Activated B cell treated with CpG ODN at 0.5 μM for 24 hours (primary cell): ENCODE results near the gene LRRK2. TPM values are rescaled to one million over a fixed set of nuclear protein-coding genes. Genes with fewer than 3 reads are reported as not detected.

Experiments
- ATAC-seq: fragments of 200-7000 bp; cut with Tn5 transposase; one replicate; pipeline ENCODE4 v1.10.0; 2021; ENCODE audit warnings: low read depth, mild to moderate bottlenecking, moderate library complexity
- CTCF ChIA-PET: fragments of 350-600 bp; sonication (Branson Sonifier 250); formaldehyde crosslinking; loops from one replicate; lab custom pipeline; 2021; ENCODE audit warnings: antibody characterized with exemption; lab: Charles Lee
- POLR2A ChIA-PET: fragments of 350-600 bp; sonication (Branson Sonifier 250); formaldehyde crosslinking; loops from one replicate; lab custom pipeline; 2021; ENCODE audit warnings: antibody characterized with exemption; lab: Charles Lee
- DNase-seq: peaks from one replicate; pipeline ENCODE4 v3.0.0; 2022
- H3K27ac Mint-ChIP-seq: one replicate; pipeline ENCODE4 v1.8.0; 2020; ENCODE audit warnings: mixed read lengths
- H3K27me3 Mint-ChIP-seq: one replicate; pipeline ENCODE4 v1.8.0; 2021; ENCODE audit warnings: mixed read lengths
- H3K36me3 Mint-ChIP-seq: one replicate; pipeline ENCODE4 v1.8.0; 2021; ENCODE audit warnings: low read depth, mixed read lengths
- H3K4me1 Mint-ChIP-seq: one replicate; pipeline ENCODE4 v1.8.0; 2021; ENCODE audit warnings: mixed read lengths
- H3K4me3 Mint-ChIP-seq: one replicate; pipeline ENCODE4 v1.8.0; 2020; ENCODE audit warnings: mild to moderate bottlenecking, mixed read lengths
- H3K9me3 Mint-ChIP-seq: one replicate; pipeline ENCODE4 v1.8.0; 2020; ENCODE audit warnings: mixed read lengths
- intact Hi-C: fragments of 100-400 bp; cut with micrococcal nuclease; formaldehyde crosslinking; loops from one replicate; pipeline ENCODE4 v1.15.1; 2024
- total RNA-seq: library from RNA; stranded (reverse); gene quantifications from 2 replicates; pipeline ENCODE4 v1.2.3, GENCODE V29; 2022
- TF ChIP-seq, protein P1 (sequence below): fragments of 200-600 bp; IDR thresholded peaks from one replicate; pipeline ENCODE4 v1.8.0; 2022; ENCODE audit warnings: antibody characterized with exemption, mild to moderate bottlenecking

Gene LRRK2
- total RNA-seq, 1 donor from 2014 or later: 71.7 TPM

DNA sequence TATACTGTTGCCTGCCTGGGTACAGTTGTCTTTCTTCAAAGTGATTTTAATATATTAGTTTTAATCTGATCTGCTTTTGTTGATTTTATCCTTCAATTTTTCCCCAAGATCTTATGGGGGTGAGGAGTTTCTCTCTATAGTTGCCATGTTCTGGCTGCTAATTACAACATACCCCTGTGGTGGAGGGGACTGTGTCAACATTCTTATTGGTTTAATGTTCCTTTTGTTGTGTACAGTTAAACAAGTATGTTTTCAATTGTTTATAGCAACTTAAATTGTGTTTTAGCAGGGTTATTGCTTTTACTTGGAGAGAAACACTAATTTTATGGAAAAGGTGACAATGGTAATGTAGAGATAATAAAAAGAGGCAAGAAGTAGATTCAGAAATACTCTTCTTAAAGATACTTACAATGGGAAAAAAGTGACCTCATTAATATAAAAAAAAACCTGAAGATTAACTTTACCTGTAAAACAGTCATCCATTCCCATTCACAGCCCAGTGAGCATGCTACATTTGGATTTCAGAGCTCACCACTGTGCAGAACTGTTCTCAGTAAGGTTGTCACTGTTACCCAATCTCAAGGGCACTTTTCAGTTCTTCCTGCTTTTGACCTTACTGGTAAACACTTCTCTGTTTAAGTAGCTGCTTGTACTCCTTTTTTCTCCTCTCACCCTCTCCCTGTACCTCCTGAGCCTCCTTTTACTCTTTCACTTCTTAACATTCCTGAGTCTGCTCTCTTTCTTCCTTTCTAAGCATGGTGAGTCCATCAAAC lies 8.1 kb upstream of the LRRK2 start:
- Mint-ChIP-seq H3K4me3 (no peak overlapping the region), H3K4me1 (peaks cover 15% of the 10 kb centered on the region), H3K9me3 (peaks cover 7% of the 10 kb centered on the region), H3K27ac (peak overlapping the region; percentile 54), H3K27me3 (no peaks in the 10 kb centered on the region), H3K36me3 (peaks cover 3% of the 10 kb centered on the region)
- POLR2A ChIA-PET: interaction anchor here (0.7 to 1.0 kb wide), 3 partner anchors 8 to 46 kb away, joined by 3 to 5 read pairs (median 3); no protein-coding TSS in a partner anchor
- DNase-seq (no peak), ATAC-seq (no peak)
- TF ChIP-seq, protein P1, sequence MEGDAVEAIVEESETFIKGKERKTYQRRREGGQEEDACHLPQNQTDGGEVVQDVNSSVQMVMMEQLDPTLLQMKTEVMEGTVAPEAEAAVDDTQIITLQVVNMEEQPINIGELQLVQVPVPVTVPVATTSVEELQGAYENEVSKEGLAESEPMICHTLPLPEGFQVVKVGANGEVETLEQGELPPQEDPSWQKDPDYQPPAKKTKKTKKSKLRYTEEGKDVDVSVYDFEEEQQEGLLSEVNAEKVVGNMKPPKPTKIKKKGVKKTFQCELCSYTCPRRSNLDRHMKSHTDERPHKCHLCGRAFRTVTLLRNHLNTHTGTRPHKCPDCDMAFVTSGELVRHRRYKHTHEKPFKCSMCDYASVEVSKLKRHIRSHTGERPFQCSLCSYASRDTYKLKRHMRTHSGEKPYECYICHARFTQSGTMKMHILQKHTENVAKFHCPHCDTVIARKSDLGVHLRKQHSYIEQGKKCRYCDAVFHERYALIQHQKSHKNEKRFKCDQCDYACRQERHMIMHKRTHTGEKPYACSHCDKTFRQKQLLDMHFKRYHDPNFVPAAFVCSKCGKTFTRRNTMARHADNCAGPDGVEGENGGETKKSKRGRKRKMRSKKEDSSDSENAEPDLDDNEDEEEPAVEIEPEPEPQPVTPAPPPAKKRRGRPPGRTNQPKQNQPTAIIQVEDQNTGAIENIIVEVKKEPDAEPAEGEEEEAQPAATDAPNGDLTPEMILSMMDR: no peak
- intact Hi-C loops: loop anchor here (1.0 kb wide), 1 partner anchor 8 kb away; the partner anchor contains the start of gene LRRK2
- CTCF ChIA-PET: no interaction called here

DNA sequence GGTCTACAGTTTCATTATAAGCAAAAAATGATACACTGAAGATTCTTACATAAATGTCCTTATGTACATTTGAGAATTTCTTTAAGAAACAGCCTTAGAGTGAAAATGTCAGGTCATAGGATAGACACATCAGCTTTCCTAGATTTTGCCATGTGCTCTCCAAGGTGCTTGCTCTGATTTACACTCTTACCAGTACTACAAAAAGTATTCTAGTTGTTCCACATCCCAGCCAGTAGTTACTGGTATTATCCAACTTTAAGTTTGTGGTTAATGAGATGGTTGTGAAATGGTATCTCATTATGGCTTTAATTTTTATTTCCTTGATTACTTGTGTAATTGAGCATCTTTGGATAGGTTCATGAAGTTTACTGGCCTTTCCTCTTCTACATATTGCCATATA lies 5.0 kb upstream of the LRRK2 start:
- H3K4me3 Mint-ChIP-seq: no peak overlapping the region
- POLR2A ChIA-PET: interaction anchor here (0.9 to 2.0 kb wide), 2 partner anchors 10 to 11 kb away, joined by 4 to 5 read pairs; no protein-coding TSS in a partner anchor
- intact Hi-C loops: no loop called here
- H3K9me3 Mint-ChIP-seq: no peaks in the 10 kb centered on the region
- no peak for DNase-seq
- no peaks in the 10 kb centered on the region for H3K27me3 Mint-ChIP-seq
- TF ChIP-seq, protein P1: no peak
- peaks cover 33% of the 10 kb centered on the region for H3K4me1 Mint-ChIP-seq
- no peak for ATAC-seq
- CTCF ChIA-PET: interaction anchor here (0.9 kb wide), 1 partner anchor 11 kb away, joined by 3 read pairs; no protein-coding TSS in a partner anchor
- peaks cover 6% of the 10 kb centered on the region for H3K36me3 Mint-ChIP-seq
- H3K27ac Mint-ChIP-seq: no peak overlapping the region

DNA sequence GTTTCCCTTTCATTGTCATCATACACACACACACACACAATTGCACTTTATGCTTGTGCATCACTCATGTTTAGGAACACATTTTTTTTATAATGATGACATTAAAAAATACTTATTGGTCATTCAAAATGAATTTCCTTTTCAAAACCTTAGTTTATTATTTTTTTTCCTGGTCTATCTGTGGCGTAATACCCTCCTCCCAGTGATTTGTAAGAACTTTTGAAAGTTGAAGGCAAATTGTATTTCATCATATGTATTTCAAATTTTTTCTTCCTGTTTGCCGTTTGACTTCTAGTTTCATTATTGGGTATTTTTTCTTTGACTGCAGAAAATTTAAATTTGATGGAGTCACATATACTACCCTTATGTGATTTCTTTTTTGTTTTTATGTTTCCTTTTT lies 2.5 kb upstream of the LRRK2 start:
- TF ChIP-seq, protein P1: no peak
- no peaks in the 10 kb centered on the region for H3K27me3 Mint-ChIP-seq
- peaks cover 19% of the 10 kb centered on the region for H3K36me3 Mint-ChIP-seq
- H3K4me1 Mint-ChIP-seq: peaks cover 46% of the 10 kb centered on the region
- no peak overlapping the region for H3K27ac Mint-ChIP-seq
- intact Hi-C loops: no loop called here
- H3K9me3 Mint-ChIP-seq: no peaks in the 10 kb centered on the region
- CTCF ChIA-PET: no interaction called here
- ATAC-seq (no peak), DNase-seq (no peak)
- H3K4me3 Mint-ChIP-seq: peak overlapping the region; percentile 69
- POLR2A ChIA-PET: no interaction called here

DNA sequence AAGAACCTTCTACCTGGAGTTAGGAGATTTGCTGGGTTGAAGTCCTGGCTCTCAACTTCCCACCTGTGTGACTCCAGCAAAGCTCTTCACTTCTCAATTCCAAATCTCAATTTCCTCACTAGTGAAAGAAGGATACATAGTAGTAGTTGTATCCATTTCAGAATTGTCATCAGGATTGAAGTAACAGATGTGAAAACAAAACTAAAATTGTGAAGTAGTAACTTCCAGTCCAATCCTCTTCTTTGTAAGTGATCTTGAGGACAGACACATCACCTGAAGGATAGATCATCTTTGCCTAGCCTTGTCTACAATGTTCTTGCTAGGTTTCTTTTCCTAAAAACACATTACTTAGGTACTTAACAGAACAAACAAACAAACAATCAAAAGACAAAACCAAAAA lies 1.2 kb upstream of the LRRK2 start:
- DNase-seq (no peak), ATAC-seq (no peak)
- Mint-ChIP-seq H3K27ac (peak overlapping the region; percentile 96), H3K9me3 (peaks cover 7% of the 10 kb centered on the region), H3K36me3 (peaks cover 26% of the 10 kb centered on the region), H3K4me3 (peak overlapping the region; percentile 91), H3K4me1 (peaks cover 57% of the 10 kb centered on the region), H3K27me3 (no peaks in the 10 kb centered on the region)
- ChIA-PET CTCF (interaction anchor here (1.1 to 1.9 kb wide), 3 partner anchors 65 to 90 kb away, joined by 4 to 9 read pairs (median 9); no protein-coding TSS in a partner anchor), POLR2A (interaction anchor here (0.9 to 2.7 kb wide), 18 partner anchors 9 to 117 kb away, joined by 3 to 105 read pairs (median 18); partner anchors contain the start of gene SLC2A13)
- intact Hi-C loops: loop anchor here (1.0 kb wide), 4 partner anchors 7 to 65 kb away; no protein-coding TSS in a partner anchor
- TF ChIP-seq, protein P1: no peak
